ENCODE data around the gene NR5A1. TPM values are rescaled to one million over a fixed set of nuclear protein-coding genes. Genes with fewer than 3 reads are reported as not detected.

The NR5A1 gene
- total RNA-seq, 1 donor from 2014 or later: not detected

GRCh38 chr9:124500796-124501611 lies 6.2 kb downstream of the NR5A1 start:
- no peaks in the 10 kb centered on the region for H3K9me3 ChIP-seq
- TF ChIP-seq, protein P1, sequence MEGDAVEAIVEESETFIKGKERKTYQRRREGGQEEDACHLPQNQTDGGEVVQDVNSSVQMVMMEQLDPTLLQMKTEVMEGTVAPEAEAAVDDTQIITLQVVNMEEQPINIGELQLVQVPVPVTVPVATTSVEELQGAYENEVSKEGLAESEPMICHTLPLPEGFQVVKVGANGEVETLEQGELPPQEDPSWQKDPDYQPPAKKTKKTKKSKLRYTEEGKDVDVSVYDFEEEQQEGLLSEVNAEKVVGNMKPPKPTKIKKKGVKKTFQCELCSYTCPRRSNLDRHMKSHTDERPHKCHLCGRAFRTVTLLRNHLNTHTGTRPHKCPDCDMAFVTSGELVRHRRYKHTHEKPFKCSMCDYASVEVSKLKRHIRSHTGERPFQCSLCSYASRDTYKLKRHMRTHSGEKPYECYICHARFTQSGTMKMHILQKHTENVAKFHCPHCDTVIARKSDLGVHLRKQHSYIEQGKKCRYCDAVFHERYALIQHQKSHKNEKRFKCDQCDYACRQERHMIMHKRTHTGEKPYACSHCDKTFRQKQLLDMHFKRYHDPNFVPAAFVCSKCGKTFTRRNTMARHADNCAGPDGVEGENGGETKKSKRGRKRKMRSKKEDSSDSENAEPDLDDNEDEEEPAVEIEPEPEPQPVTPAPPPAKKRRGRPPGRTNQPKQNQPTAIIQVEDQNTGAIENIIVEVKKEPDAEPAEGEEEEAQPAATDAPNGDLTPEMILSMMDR (IDR thresholded peaks at IDR 0.05): no peak
- no peak for DNase-seq
- no peaks in the 10 kb centered on the region for H3K36me3 ChIP-seq
- peaks cover 57% of the 10 kb centered on the region for H3K27me3 ChIP-seq
- intact Hi-C loops (cut with DNase I): no loop called here
- no peak overlapping the region for H3K4me3 ChIP-seq
- no peak for ATAC-seq
- peaks cover 5% of the 10 kb centered on the region for H3K4me1 ChIP-seq
- H3K27ac ChIP-seq: no peak overlapping the region

GRCh38 chr9:124500028-124500795 lies 7.0 kb downstream of the NR5A1 start:
- intact Hi-C loops (cut with DNase I): no loop called here
- ATAC-seq (no peak), DNase-seq (no peak)
- TF ChIP-seq, protein P1 (IDR thresholded peaks at IDR 0.05): no peak
- Histone ChIP-seq H3K36me3 (no peaks in the 10 kb centered on the region), H3K27me3 (peaks cover 50% of the 10 kb centered on the region), H3K4me3 (no peak overlapping the region), H3K27ac (no peak overlapping the region), H3K9me3 (no peaks in the 10 kb centered on the region), H3K4me1 (peaks cover 5% of the 10 kb centered on the region)

DNA sequence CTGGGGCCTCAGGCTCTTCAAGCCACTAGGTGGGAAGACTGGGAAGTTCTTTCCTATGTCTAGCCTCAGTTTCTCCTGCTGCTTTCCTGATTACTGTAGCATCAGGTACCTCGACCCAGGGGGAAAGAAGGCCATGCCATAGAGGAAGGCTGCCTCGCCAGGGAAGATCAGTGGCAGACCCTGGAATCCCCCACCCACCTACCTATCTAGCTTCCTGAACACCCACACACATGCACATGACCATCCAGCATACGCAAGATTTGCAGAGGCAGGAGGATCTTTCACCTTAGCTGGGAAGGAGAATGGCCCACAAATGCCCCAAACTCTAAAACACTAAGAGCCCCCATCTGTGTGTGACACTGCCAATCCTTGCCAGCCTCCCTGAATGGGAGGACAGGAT lies 8.0 kb downstream of the NR5A1 start:
- TF ChIP-seq, protein P1 (IDR thresholded peaks at IDR 0.05): no peak
- no peak overlapping the region for H3K27ac ChIP-seq
- intact Hi-C loops (cut with DNase I): no loop called here
- DNase-seq: no peak
- H3K9me3 ChIP-seq: no peaks in the 10 kb centered on the region
- H3K36me3 ChIP-seq: no peaks in the 10 kb centered on the region
- peaks cover 3% of the 10 kb centered on the region for H3K4me1 ChIP-seq
- peaks cover 45% of the 10 kb centered on the region for H3K27me3 ChIP-seq
- H3K4me3 ChIP-seq: no peak overlapping the region
- ATAC-seq: no peak

DNA sequence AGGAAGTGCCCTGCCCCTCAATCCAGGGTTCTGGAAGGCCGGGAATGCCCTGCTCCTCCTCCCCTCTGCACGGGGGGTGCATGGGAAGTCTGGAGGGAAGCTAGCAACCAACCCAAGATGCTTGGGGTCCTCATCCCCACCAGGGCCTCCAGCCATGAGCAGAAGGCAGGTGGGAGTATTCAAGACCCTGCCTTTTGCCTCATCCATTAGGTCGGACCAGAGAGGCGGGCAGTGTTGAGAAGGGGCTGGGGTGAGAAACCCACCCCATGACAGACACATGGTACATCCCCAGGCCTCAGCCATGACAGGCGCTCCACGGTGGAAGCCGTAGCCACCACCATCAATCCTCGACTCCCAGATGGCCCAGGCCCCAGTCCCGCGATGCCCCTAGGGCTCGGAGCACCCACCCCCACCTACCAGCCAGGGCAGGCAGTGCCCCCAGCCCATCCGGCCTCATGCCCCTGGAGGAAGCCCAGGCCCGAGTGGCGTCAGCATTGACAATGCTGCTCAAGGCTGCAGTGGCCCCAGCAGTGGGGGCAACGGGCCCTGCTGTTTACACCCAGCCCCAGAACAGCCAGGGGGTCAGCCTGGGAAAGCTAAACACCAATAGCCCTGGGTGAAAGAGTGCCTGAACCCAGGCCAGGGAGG lies 8.6 kb downstream of the NR5A1 start:
- Histone ChIP-seq H3K9me3 (no peaks in the 10 kb centered on the region), H3K4me3 (no peak overlapping the region), H3K27me3 (peaks cover 39% of the 10 kb centered on the region), H3K27ac (no peak overlapping the region), H3K36me3 (no peaks in the 10 kb centered on the region), H3K4me1 (no peaks in the 10 kb centered on the region)
- no peak for DNase-seq
- ATAC-seq: no peak
- intact Hi-C loops (cut with DNase I): no loop called here
- TF ChIP-seq, protein P1 (IDR thresholded peaks at IDR 0.05): no peak

- no peak for ATAC-seq
- DNase-seq: no peak
- TF ChIP-seq, protein P1 (IDR thresholded peaks at IDR 0.05): no peak
- H3K4me3 ChIP-seq: no peak overlapping the region
- H3K4me1 ChIP-seq: no peaks in the 10 kb centered on the region
- intact Hi-C loops (cut with DNase I): no loop called here
- H3K27ac ChIP-seq: no peak overlapping the region
- H3K27me3 ChIP-seq: peaks cover 33% of the 10 kb centered on the region
- no peaks in the 10 kb centered on the region for H3K9me3 ChIP-seq
- no peaks in the 10 kb centered on the region for H3K36me3 ChIP-seq
These were observed 9.2 kb downstream of the NR5A1 start for GRCh38 chr9:124498040-124498439.
